GM23248 (cell line): ENCODE measurements around the gene GLT1D1. TPM values are rescaled to one million over a fixed set of nuclear protein-coding genes. Genes with fewer than 3 reads are reported as not detected.

Experiments
- DNase-seq: peaks from one replicate; pipeline ENCODE4 v3.0.0-alpha.2; 2015
- H2AFZ ChIP-seq: fragments of 200-600 bp; sonication (generic); 2 replicates; pipeline ENCODE4 v1.6.1; 2016; ENCODE audit warnings: antibody characterized with exemption
- H3F3A ChIP-seq: fragments of 200-600 bp; sonication (generic); 2 replicates; pipeline ENCODE4 v1.6.1; 2016; ENCODE audit warnings: mild to moderate bottlenecking, antibody characterized with exemption, mixed run types; ENCODE audit not compliant: insufficient read depth
- H3K27ac ChIP-seq: fragments of 200-600 bp; sonication (generic); 2 replicates; pipeline ENCODE4 v1.5.1; 2016; ENCODE audit warnings: mild to moderate bottlenecking
- H3K27me3 ChIP-seq: fragments of 200-600 bp; sonication (generic); replicated peaks from 2 replicates; pipeline ENCODE4 v1.6.1; 2016; ENCODE audit warnings: mild to moderate bottlenecking; ENCODE audit not compliant: insufficient read depth
- H3K36me3 ChIP-seq: fragments of 200-600 bp; sonication (generic); 2 replicates; pipeline ENCODE4 v1.6.1; 2016; ENCODE audit warnings: low read depth, mild to moderate bottlenecking
- H3K4me1 ChIP-seq: fragments of 200-600 bp; sonication (generic); 2 replicates; pipeline ENCODE4 v1.6.1; 2016; ENCODE audit warnings: mild to moderate bottlenecking; ENCODE audit not compliant: insufficient read depth
- H3K4me2 ChIP-seq: fragments of 200-600 bp; sonication (generic); one replicate; pipeline ENCODE4 v1.6.1; 2016; ENCODE audit warnings: mild to moderate bottlenecking; ENCODE audit not compliant: unreplicated experiment
- H3K4me3 ChIP-seq: fragments of 200-600 bp; sonication (generic); 2 replicates; pipeline ENCODE4 v1.5.1; 2016; ENCODE audit warnings: mild to moderate bottlenecking
- H3K79me2 ChIP-seq: fragments of 200-600 bp; sonication (generic); 2 replicates; pipeline ENCODE4 v1.6.1; 2016; ENCODE audit warnings: mild to moderate bottlenecking; ENCODE audit not compliant: insufficient read depth
- H3K9ac ChIP-seq: fragments of 200-600 bp; sonication (generic); 2 replicates; pipeline ENCODE4 v1.6.1; 2016; ENCODE audit warnings: mild to moderate bottlenecking
- H3K9me2 ChIP-seq: fragments of 200-600 bp; sonication (generic); 2 replicates; pipeline ENCODE4 v1.6.1; 2016; ENCODE audit warnings: mixed run types, mild to moderate bottlenecking, moderate library complexity; ENCODE audit not compliant: insufficient read depth
- H3K9me3 ChIP-seq: fragments of 200-600 bp; sonication (generic); one replicate; pipeline ENCODE4 v1.6.1; 2017; ENCODE audit warnings: low read depth
- H4K20me1 ChIP-seq: fragments of 200-600 bp; sonication (generic); 2 replicates; pipeline ENCODE4 v1.6.0; 2016; ENCODE audit not compliant: insufficient read depth
- EZH2 ChIP-seq: fragments of 200-600 bp; sonication (generic); IDR thresholded peaks from 2 replicates; pipeline ENCODE4 v1.6.1; 2018; ENCODE audit warnings: antibody characterized with exemption, mild to moderate bottlenecking; ENCODE audit not compliant: insufficient read depth, poor library complexity, severe bottlenecking
- EZH2phosphoT487 ChIP-seq: fragments of 200-600 bp; sonication (generic); IDR thresholded peaks from 2 replicates; pipeline ENCODE4 v1.6.1; 2018; ENCODE audit warnings: antibody characterized with exemption, moderate library complexity, mild to moderate bottlenecking, low read depth; ENCODE audit not compliant: insufficient read depth
- WGBS, 2 experiments: methylation state at CpG; one replicate each; pipeline ENCODE4 v1.1.6; 2015 to 2017; ENCODE audit warnings: low lambda C conversion rate in 2 of 2, low coverage in 1 of 2; ENCODE audit errors: missing lambda C conversion rate in 2 of 2; 5-methylcytosine and 5-hydroxymethylcytosine counted together
- in situ Hi-C: fragments of 300-500 bp; cut with MboI; formaldehyde crosslinking; loops from 2 replicates; pipeline ENCODE4 v1.15.0; 2020
- polyA plus RNA-seq: library from polyadenylated mRNA; unstranded; fragments of >200 nt; fragmentation: Nextera tagmentation; extraction: Ambion mirVana; gene quantifications from 2 replicates; pipeline ENCODE4 v1.2.1, GENCODE V29; 2016
- total RNA-seq: library from RNA; depleted of rRNA; stranded (reverse); fragments of >200 nt; shearing (Covaris generic); gene quantifications from 2 replicates; pipeline ENCODE4 v1.2.3, GENCODE V29; 2014

The GLT1D1 gene
- total and polyA plus RNA-seq, 2 experiments from 2014 or later = not detected

- 27 to 34% methylated on average over 11 of the region's 11 CpGs for WGBS, 2 experiments
- no peaks in the 10 kb centered on the region for H3F3A ChIP-seq
- TF ChIP-seq EZH2phosphoT487 (no peak), EZH2 (no peak)
- no peak overlapping the region for H3K9ac ChIP-seq
- no peaks in the 10 kb centered on the region for H4K20me1 ChIP-seq
- H3K9me2 ChIP-seq = no peaks in the 10 kb centered on the region
- in situ Hi-C loops = no loop called here
- H3K79me2 ChIP-seq = no peaks in the 10 kb centered on the region
- H3K4me3 ChIP-seq = no peak overlapping the region
- no peaks in the 10 kb centered on the region for H3K9me3 ChIP-seq
- no peaks in the 10 kb centered on the region for H3K4me1 ChIP-seq
- DNase-seq = no peak
- no peak overlapping the region for H3K4me2 ChIP-seq
- no peak overlapping the region for H2AFZ ChIP-seq
- H3K27ac ChIP-seq = no peak overlapping the region
- no peaks in the 10 kb centered on the region for H3K27me3 ChIP-seq
- no peaks in the 10 kb centered on the region for H3K36me3 ChIP-seq
These were observed 61.8 kb downstream of the GLT1D1 start for GRCh38 chr12:128914908-128915563.

GRCh38 chr12:128916425-128916824, 63.1 kb downstream of the GLT1D1 start:
- Histone ChIP-seq H4K20me1 (no peaks in the 10 kb centered on the region), H3K4me3 (no peak overlapping the region), H3K9me3 (no peaks in the 10 kb centered on the region), H2AFZ (no peak overlapping the region), H3K9me2 (no peaks in the 10 kb centered on the region), H3K4me1 (no peaks in the 10 kb centered on the region), H3K27ac (no peak overlapping the region), H3K4me2 (no peak overlapping the region), H3K36me3 (no peaks in the 10 kb centered on the region), H3K27me3 (no peaks in the 10 kb centered on the region), H3K79me2 (no peaks in the 10 kb centered on the region), H3K9ac (no peak overlapping the region), H3F3A (no peaks in the 10 kb centered on the region)
- no peak for TF ChIP-seq EZH2phosphoT487
- no peak for TF ChIP-seq EZH2
- in situ Hi-C loops = no loop called here
- no peak for DNase-seq
- WGBS, 2 experiments = 55 to 59% methylated on average over 4 of the region's 4 CpGs

GRCh38 chr12:128918481-128919260, 65.4 kb downstream of the GLT1D1 start:
- Histone ChIP-seq H3K9me2 (no peaks in the 10 kb centered on the region), H3K9me3 (no peaks in the 10 kb centered on the region), H3K36me3 (no peaks in the 10 kb centered on the region), H3K27ac (no peak overlapping the region), H3K4me2 (no peak overlapping the region), H3K4me1 (no peaks in the 10 kb centered on the region), H3K4me3 (no peak overlapping the region), H3K9ac (no peak overlapping the region), H4K20me1 (no peaks in the 10 kb centered on the region), H2AFZ (no peak overlapping the region), H3F3A (no peaks in the 10 kb centered on the region), H3K79me2 (no peaks in the 10 kb centered on the region), H3K27me3 (no peaks in the 10 kb centered on the region)
- 35 to 41% methylated on average over 13 of the region's 13 CpGs for WGBS, 2 experiments
- in situ Hi-C loops = no loop called here
- DNase-seq = no peak
- no peak for TF ChIP-seq EZH2
- no peak for TF ChIP-seq EZH2phosphoT487

GRCh38 chr12:128920468-128920867, 67.2 kb downstream of the GLT1D1 start:
- H3F3A ChIP-seq = no peaks in the 10 kb centered on the region
- H3K9me3 ChIP-seq = no peaks in the 10 kb centered on the region
- no peaks in the 10 kb centered on the region for H3K27me3 ChIP-seq
- no peak overlapping the region for H3K9ac ChIP-seq
- H3K4me2 ChIP-seq = no peak overlapping the region
- peak; percentile 58 for DNase-seq
- no peaks in the 10 kb centered on the region for H3K79me2 ChIP-seq
- WGBS, 2 experiments = 13 to 15% methylated on average over 8 of the region's 8 CpGs
- H2AFZ ChIP-seq = no peak overlapping the region
- no peaks in the 10 kb centered on the region for H3K36me3 ChIP-seq
- H4K20me1 ChIP-seq = no peaks in the 10 kb centered on the region
- H3K27ac ChIP-seq = no peak overlapping the region
- H3K4me3 ChIP-seq = no peak overlapping the region
- in situ Hi-C loops = no loop called here
- no peaks in the 10 kb centered on the region for H3K4me1 ChIP-seq
- no peak for TF ChIP-seq EZH2phosphoT487
- TF ChIP-seq EZH2 = no peak
- H3K9me2 ChIP-seq = no peaks in the 10 kb centered on the region
